CD4-positive, alpha-beta T cell (primary cell): ENCODE results near the gene COL13A1. TPM values are rescaled to one million over a fixed set of nuclear protein-coding genes. Genes with fewer than 3 reads are reported as not detected.

Experiments
- ATAC-seq: fragments of 200-7000 bp; cut with Tn5 transposase; one replicate; pipeline ENCODE4 v1.10.0; 2022; ENCODE audit warnings: mild to moderate bottlenecking; ENCODE audit not compliant: poor library complexity
- CTCF ChIA-PET: fragments of 350-600 bp; sonication (Branson Sonifier 250); formaldehyde crosslinking; loops from one replicate; lab custom pipeline; 2021; ENCODE audit warnings: antibody characterized with exemption, inconsistent platforms; lab: Charles Lee
- POLR2A ChIA-PET: fragments of 350-600 bp; sonication (Branson Sonifier 250); formaldehyde crosslinking; loops from one replicate; lab custom pipeline; 2021; ENCODE audit warnings: antibody characterized with exemption, inconsistent platforms; lab: Charles Lee
- DNase-seq, 14 experiments: peaks; one replicate each; pipeline ENCODE4 v3.0.0-alpha.2; 2013 to 2020; ENCODE audit warnings: mixed read lengths in 2 of 14
- H3K27ac ChIP-seq, 2 donors: one replicate each; pipeline versions ENCODE4 v1.5.1 to v1.7.0; 2013; ENCODE audit warnings: low read length in 2 of 2, low read depth in 1 of 2, mild to moderate bottlenecking in 1 of 2
- H3K27me3 ChIP-seq, 2 experiments: 1 replicate in 1 of 2; 2 replicates in 1 of 2; pipeline versions ENCODE4 v1.6.1 to v1.7.0; 2013; ENCODE audit warnings: low read length in 2 of 2, control low read depth in 1 of 2, mild to moderate bottlenecking in 1 of 2, moderate library complexity in 1 of 2; ENCODE audit not compliant: insufficient read depth in 2 of 2, control insufficient read depth in 1 of 2
- H3K36me3 ChIP-seq: one replicate; pipeline ENCODE4 v1.6.1; 2013; ENCODE audit warnings: low read length, control low read depth; ENCODE audit not compliant: insufficient read depth
- H3K4me1 ChIP-seq: one replicate; pipeline ENCODE4 v1.6.1; 2013; ENCODE audit warnings: low read length, control low read depth; ENCODE audit not compliant: insufficient read depth
- H3K4me3 ChIP-seq: one replicate; pipeline ENCODE4 v1.5.1; 2013; ENCODE audit warnings: mild to moderate bottlenecking, low read length, moderate library complexity
- H3K9me3 ChIP-seq, 2 experiments: 1 replicate in 1 of 2; 2 replicates in 1 of 2; pipeline versions ENCODE4 v1.6.1 to v1.7.0; 2013; ENCODE audit warnings: low read length in 2 of 2, mild to moderate bottlenecking in 2 of 2, control low read depth in 1 of 2, moderate library complexity in 1 of 2; ENCODE audit not compliant: control insufficient read depth in 1 of 2, insufficient read depth in 1 of 2
- H3K27ac Mint-ChIP-seq: one replicate; pipeline ENCODE4 v1.8.0; 2020; ENCODE audit warnings: mixed read lengths
- H3K27me3 Mint-ChIP-seq: one replicate; pipeline ENCODE4 v1.8.0; 2021; ENCODE audit warnings: mixed read lengths
- H3K36me3 Mint-ChIP-seq: one replicate; pipeline ENCODE4 v1.8.0; 2021; ENCODE audit warnings: low read depth, mixed read lengths
- H3K4me1 Mint-ChIP-seq: one replicate; pipeline ENCODE4 v1.8.0; 2021; ENCODE audit warnings: low read depth, mixed read lengths
- H3K4me3 Mint-ChIP-seq: one replicate; pipeline ENCODE4 v1.8.0; 2020; ENCODE audit warnings: mild to moderate bottlenecking, mixed read lengths
- H3K9me3 Mint-ChIP-seq: one replicate; pipeline ENCODE4 v1.8.0; 2020; ENCODE audit warnings: mixed read lengths
- CTCF ChIP-seq: fragments of 200-600 bp; IDR thresholded peaks from one replicate; pipeline ENCODE4 v1.8.0; 2022; ENCODE audit warnings: antibody characterized with exemption, mild to moderate bottlenecking
- intact Hi-C, 2 experiments: fragments of 100-400 bp; cut with DNase I in 1 of 2; cut with micrococcal nuclease in 1 of 2; formaldehyde crosslinking; loops; one replicate each; pipeline versions ENCODE4 v1.15.1 to v1.9.0; 2023 to 2025; cut with DNase I, micrococcal nuclease
- total RNA-seq, 174 experiments: library from RNA in 2 of 174; stranded (reverse) in 2 of 174; gene quantifications; one replicate each; pipeline ENCODE4 v1.2.3 and lab custom pipeline; 2021 to 2026

Gene COL13A1
- total RNA-seq, 2 experiments from 2014 or later: not detected

GRCh38 chr10:69911613-69912528 is 110.2 kb downstream of the COL13A1 start:
- Histone ChIP-seq H3K9me3 (no peaks in the 10 kb centered on the region), H3K27ac (no peak overlapping the region), H3K36me3 (no peaks in the 10 kb centered on the region), H3K4me1 (peaks cover 4% of the 10 kb centered on the region), H3K27me3 (no peaks in the 10 kb centered on the region), H3K4me3 (no peak overlapping the region)
- Mint-ChIP-seq H3K27me3 (peaks cover 13% of the 10 kb centered on the region), H3K9me3 (no peaks in the 10 kb centered on the region), H3K36me3 (no peaks in the 10 kb centered on the region), H3K27ac (no peak overlapping the region), H3K4me1 (no peaks in the 10 kb centered on the region), H3K4me3 (no peak overlapping the region)
- ChIA-PET CTCF (no interaction called here), POLR2A (no interaction called here)
- DNase-seq (no peak), ATAC-seq (no peak)
- no peak for TF ChIP-seq CTCF
- intact Hi-C loops: loop anchor here in 1 of 2 experiments (5.0 to 10.0 kb wide), 2 partner anchors 265 to 397 kb away; no protein-coding TSS in a partner anchor

- Histone ChIP-seq H3K27ac (no peak overlapping the region), H3K36me3 (no peaks in the 10 kb centered on the region), H3K27me3 (no peaks in the 10 kb centered on the region), H3K9me3 (no peaks in the 10 kb centered on the region), H3K4me3 (no peak overlapping the region), H3K4me1 (peaks cover 4% of the 10 kb centered on the region)
- ChIA-PET POLR2A (no interaction called here), CTCF (no interaction called here)
- Mint-ChIP-seq H3K27ac (no peak overlapping the region), H3K4me3 (no peak overlapping the region), H3K4me1 (no peaks in the 10 kb centered on the region), H3K9me3 (no peaks in the 10 kb centered on the region), H3K27me3 (peaks cover 11% of the 10 kb centered on the region), H3K36me3 (no peaks in the 10 kb centered on the region)
- intact Hi-C loops: loop anchor here in 1 of 2 experiments (5.0 to 10.0 kb wide), 2 partner anchors 265 to 398 kb away; no protein-coding TSS in a partner anchor
- no peak for ATAC-seq
- no peak for TF ChIP-seq CTCF
- DNase-seq: no peak
Observed at GRCh38 chr10:69912589-69912988, 110.9 kb downstream of the COL13A1 start.

DNA sequence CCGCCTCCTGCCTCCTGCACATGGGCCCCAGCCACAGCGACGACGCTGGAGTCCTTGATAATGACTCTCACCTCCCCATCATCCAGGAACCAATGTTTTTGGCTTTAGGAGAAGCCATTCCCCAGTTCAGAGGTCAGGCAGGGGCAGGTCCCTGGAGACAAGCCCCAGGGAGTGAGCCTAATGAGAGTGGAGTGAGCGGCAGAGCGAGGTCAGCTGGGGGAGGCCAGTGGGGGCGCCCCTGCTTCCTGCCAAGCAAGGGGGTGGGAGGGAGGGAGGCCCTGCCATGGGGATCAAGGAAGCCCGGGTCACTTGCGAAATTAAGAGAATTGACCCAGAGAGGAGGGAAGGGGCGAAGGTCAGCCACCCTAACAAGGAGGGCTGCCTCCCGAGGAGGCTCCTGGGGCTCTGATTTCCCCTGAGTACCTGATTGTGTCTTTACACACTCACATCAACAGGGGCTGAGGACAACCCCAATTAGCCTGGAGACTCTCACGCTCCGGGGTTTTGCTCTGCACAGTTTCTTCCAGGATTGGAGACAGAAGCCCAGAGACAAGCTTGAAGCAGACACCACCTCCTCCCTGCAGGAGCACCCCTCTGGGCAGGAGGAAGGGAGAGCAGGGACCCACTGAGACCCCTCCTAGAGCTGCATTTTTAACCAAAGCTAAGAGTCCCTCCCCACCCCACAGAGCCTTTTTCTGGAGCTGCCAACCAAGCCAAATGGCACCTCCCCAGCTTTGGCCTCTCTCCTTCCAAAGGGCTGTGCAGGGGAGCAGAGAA is 112.1 kb downstream of the COL13A1 start:
- POLR2A ChIA-PET: no interaction called here
- ATAC-seq (no peak), DNase-seq (no peak)
- Histone ChIP-seq H3K4me3 (no peak overlapping the region), H3K27me3 (no peaks in the 10 kb centered on the region), H3K27ac (no peak overlapping the region), H3K9me3 (no peaks in the 10 kb centered on the region), H3K4me1 (peaks cover 4% of the 10 kb centered on the region), H3K36me3 (no peaks in the 10 kb centered on the region)
- Mint-ChIP-seq H3K4me1 (no peaks in the 10 kb centered on the region), H3K36me3 (no peaks in the 10 kb centered on the region), H3K27ac (no peak overlapping the region), H3K9me3 (no peaks in the 10 kb centered on the region), H3K27me3 (peaks cover 8% of the 10 kb centered on the region), H3K4me3 (no peak overlapping the region)
- intact Hi-C loops: loop anchor here (2.0 to 10.0 kb wide), 3 partner anchors 266 to 399 kb away; no protein-coding TSS in a partner anchor
- CTCF ChIA-PET: interaction anchor here (1.1 kb wide), 1 partner anchor 75 kb away, joined by 3 read pairs; no protein-coding TSS in a partner anchor
- TF ChIP-seq CTCF: no peak
